Neutrophil (primary cell): ENCODE measurements around the gene UPF3B.
"Not testable (repeated sequence)": the region's sequence is repeated elsewhere in the genome, so short reads cannot be mapped to it uniquely, and the experiment has no call there.

Experiments used
- H3K27ac ChIP-seq: fragments of 200-600 bp; sonication (generic); 2 replicates; pipeline ENCODE4 v1.5.1; 2016; ENCODE audit warnings: mild to moderate bottlenecking, moderate library complexity
- H3K27me3 ChIP-seq: fragments of 200-600 bp; sonication (generic); 2 replicates; pipeline ENCODE4 v1.6.0; 2016; ENCODE audit warnings: mild to moderate bottlenecking
- H3K36me3 ChIP-seq: fragments of 200-600 bp; sonication (generic); 2 replicates; pipeline ENCODE4 v1.5.1; 2017
- H3K4me1 ChIP-seq, 2 experiments: fragments of 200-600 bp in 1 of 2; sonication (generic) in 1 of 2; 1 replicate in 1 of 2; 2 replicates in 1 of 2; pipeline versions ENCODE4 v1.5.1 to v1.6.1; 2013 to 2016; ENCODE audit warnings: low read depth in 1 of 2, low read length in 1 of 2, mild to moderate bottlenecking in 1 of 2, moderate library complexity in 1 of 2; ENCODE audit not compliant: control insufficient read depth in 1 of 2, insufficient read depth in 1 of 2
- H3K4me3 ChIP-seq, 2 experiments: fragments of 200-600 bp in 1 of 2; sonication (generic) in 1 of 2; 1 replicate in 1 of 2; 2 replicates in 1 of 2; pipeline ENCODE4 v1.5.1; 2013 to 2016; ENCODE audit warnings: low read depth in 1 of 2, low read length in 1 of 2, mild to moderate bottlenecking in 1 of 2, moderate library complexity in 1 of 2
- H3K9me3 ChIP-seq: fragments of 200-600 bp; sonication (generic); 2 replicates; pipeline ENCODE4 v1.5.1; 2016
- TF ChIP-seq, protein P1 (sequence below): fragments of 200-600 bp; sonication (generic); IDR thresholded peaks from 2 replicates; pipeline ENCODE4 v1.5.1; 2016; ENCODE audit warnings: antibody characterized with exemption

Gene UPF3B

GRCh38 chrX:119833905-119834304 is 18.9 kb downstream of the UPF3B start:
- TF ChIP-seq, protein P1, sequence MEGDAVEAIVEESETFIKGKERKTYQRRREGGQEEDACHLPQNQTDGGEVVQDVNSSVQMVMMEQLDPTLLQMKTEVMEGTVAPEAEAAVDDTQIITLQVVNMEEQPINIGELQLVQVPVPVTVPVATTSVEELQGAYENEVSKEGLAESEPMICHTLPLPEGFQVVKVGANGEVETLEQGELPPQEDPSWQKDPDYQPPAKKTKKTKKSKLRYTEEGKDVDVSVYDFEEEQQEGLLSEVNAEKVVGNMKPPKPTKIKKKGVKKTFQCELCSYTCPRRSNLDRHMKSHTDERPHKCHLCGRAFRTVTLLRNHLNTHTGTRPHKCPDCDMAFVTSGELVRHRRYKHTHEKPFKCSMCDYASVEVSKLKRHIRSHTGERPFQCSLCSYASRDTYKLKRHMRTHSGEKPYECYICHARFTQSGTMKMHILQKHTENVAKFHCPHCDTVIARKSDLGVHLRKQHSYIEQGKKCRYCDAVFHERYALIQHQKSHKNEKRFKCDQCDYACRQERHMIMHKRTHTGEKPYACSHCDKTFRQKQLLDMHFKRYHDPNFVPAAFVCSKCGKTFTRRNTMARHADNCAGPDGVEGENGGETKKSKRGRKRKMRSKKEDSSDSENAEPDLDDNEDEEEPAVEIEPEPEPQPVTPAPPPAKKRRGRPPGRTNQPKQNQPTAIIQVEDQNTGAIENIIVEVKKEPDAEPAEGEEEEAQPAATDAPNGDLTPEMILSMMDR, result no peak
- no peaks in the 10 kb centered on the region for H3K9me3 ChIP-seq
- no peak overlapping the region for H3K27ac ChIP-seq
- H3K4me1 ChIP-seq, result peaks cover 0 to under 1% of the 10 kb centered on the region in 2 experiments
- H3K36me3 ChIP-seq, result peaks cover 32% of the 10 kb centered on the region
- no peak overlapping the region for H3K4me3 ChIP-seq
- no peaks in the 10 kb centered on the region for H3K27me3 ChIP-seq

DNA sequence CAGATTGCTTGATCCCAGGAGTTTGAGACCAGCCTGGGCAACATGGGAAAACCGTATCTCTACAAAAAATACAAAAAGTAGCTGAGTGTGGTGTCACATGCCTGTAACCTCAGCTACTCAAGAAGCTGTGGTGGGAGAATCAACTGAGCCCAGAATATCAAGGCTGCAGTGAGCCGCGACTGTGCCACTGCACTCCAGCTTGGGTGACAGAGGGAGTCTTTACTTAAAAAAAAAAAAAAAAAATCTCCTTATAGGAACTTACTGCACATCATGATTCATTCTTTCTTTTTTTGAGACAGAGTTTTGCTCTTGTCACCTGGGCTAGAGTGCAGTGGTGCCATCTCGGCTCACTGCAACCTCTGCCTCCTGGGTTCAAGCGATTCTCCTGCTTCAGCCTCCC is 24.3 kb downstream of the UPF3B start:
- no peaks in the 10 kb centered on the region for H3K27me3 ChIP-seq
- TF ChIP-seq, protein P1, result no peak
- no peaks in the 10 kb centered on the region for H3K9me3 ChIP-seq
- H3K36me3 ChIP-seq, result peaks cover 20% of the 10 kb centered on the region
- H3K4me3 ChIP-seq, result no peak overlapping the region
- no peak overlapping the region for H3K27ac ChIP-seq
- no peaks in the 10 kb centered on the region for H3K4me1 ChIP-seq

DNA sequence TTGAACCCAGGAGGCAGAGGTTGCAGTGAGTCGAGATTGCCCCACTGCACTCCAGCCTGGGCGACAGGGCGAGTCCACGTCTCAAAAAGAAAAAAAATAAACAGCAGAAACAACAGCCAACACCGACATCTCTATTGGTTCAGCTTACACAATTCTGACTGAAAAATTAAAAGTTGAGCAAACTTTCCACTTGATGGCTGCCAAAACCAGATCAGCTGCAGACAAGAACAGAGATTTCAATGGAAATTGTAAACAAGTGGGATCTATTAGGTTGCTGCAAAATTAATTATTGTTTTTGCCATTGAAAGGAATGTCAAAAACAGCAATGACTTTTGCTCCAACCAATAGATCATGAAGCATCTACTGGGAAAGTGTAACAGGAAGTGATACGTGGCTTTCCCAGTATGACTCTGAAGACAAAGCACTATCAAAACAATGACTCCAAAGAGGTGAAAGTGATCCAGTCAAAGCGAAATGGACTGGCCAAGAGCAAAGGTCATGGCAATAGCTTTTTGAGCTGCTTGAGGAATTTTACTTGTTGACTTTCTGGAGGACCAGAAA is 26.3 kb downstream of the UPF3B start:
- Histone ChIP-seq H3K36me3 (peaks cover 17% of the 10 kb centered on the region), H3K9me3 (no peaks in the 10 kb centered on the region), H3K27ac (no peak overlapping the region), H3K27me3 (no peaks in the 10 kb centered on the region), H3K4me3 (no peak overlapping the region), H3K4me1 (no peaks in the 10 kb centered on the region)
- TF ChIP-seq, protein P1, result no peak

- H3K4me3 ChIP-seq, H3K4me1 ChIP-seq, H3K27me3 ChIP-seq, H3K9me3 ChIP-seq, H3K27ac ChIP-seq, H3K36me3 ChIP-seq: not testable (repeated sequence)
Measured at GRCh38 chrX:119824221-119824620, 28.5 kb downstream of the UPF3B start.

- not testable (repeated sequence) for H3K4me3 ChIP-seq, H3K27me3 ChIP-seq, H3K4me1 ChIP-seq, H3K36me3 ChIP-seq, H3K9me3 ChIP-seq, H3K27ac ChIP-seq
Measured at GRCh38 chrX:119821703-119822102, 31.1 kb downstream of the UPF3B start.

DNA sequence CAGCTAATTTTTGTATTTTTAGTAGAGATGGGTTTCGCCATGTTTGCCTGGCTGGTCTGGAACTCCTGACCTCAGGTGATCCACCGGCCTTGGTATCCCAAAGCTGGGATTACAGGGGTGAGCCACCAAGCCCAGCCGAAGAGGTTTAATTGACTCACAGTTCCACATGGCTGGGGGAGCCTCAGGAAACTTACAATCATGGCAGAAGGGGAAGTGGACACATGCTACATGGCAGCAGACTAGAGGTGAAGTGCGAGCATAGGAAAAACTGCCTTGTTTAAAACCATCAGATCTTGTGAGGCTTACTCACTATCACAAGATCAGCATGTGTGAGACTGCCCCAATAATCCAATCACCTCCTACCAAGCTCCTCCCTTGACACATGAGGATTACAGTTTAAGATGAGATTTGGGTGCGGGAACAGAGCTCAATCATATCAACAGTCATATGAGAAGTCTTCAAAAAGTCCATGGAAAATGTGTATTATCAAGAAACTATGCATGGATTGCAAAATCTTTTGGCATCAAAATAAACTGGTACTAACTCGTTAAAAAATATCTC is 35.6 kb downstream of the UPF3B start:
- no peaks in the 10 kb centered on the region for H3K4me1 ChIP-seq
- H3K27me3 ChIP-seq, result no peaks in the 10 kb centered on the region
- H3K4me3 ChIP-seq, result no peak overlapping the region
- no peaks in the 10 kb centered on the region for H3K36me3 ChIP-seq
- H3K9me3 ChIP-seq, result no peaks in the 10 kb centered on the region
- no peak overlapping the region for H3K27ac ChIP-seq
- TF ChIP-seq, protein P1, result no peak
